Mucosa of descending colon (tissue), 3 donors: ENCODE data around the gene NIPBL. TPM values are rescaled to one million over a fixed set of nuclear protein-coding genes. Genes with fewer than 3 reads are reported as not detected.

ENCODE experiments used
- ATAC-seq: fragments of 200-7000 bp; cut with Tn5 transposase; one replicate; pipeline ENCODE4 v1.9.1; 2020; ENCODE audit warnings: mild to moderate bottlenecking, moderate library complexity
- DNase-seq, 3 donors: peaks; one replicate each; pipeline ENCODE4 v3.0.0-alpha.2; 2020
- H3K36me3 ChIP-seq: fragments of 200-600 bp; one replicate; pipeline ENCODE4 v1.8.0; 2021; ENCODE audit warnings: low read depth, mild to moderate bottlenecking
- H3K4me1 ChIP-seq: fragments of 200-600 bp; one replicate; pipeline ENCODE4 v1.8.0; 2021; ENCODE audit warnings: low read depth, mild to moderate bottlenecking
- H3K4me3 ChIP-seq: fragments of 200-600 bp; one replicate; pipeline ENCODE4 v1.8.0; 2021; ENCODE audit warnings: mild to moderate bottlenecking
- H3K9me3 ChIP-seq: fragments of 200-600 bp; one replicate; pipeline ENCODE4 v1.8.0; 2021; ENCODE audit warnings: mild to moderate bottlenecking
- CTCF ChIP-seq: fragments of 200-600 bp; IDR thresholded peaks from one replicate; pipeline ENCODE4 v1.8.0; 2022; ENCODE audit warnings: antibody characterized with exemption, mild to moderate bottlenecking
- intact Hi-C, 2 donors: fragments of 100-400 bp; cut with DNase I in 1 of 2; cut with micrococcal nuclease in 1 of 2; formaldehyde crosslinking; loops; one replicate each; pipeline versions ENCODE4 v1.11.0 to v1.11.1; 2022; cut with DNase I, micrococcal nuclease
- total RNA-seq, 3 donors: library from RNA; stranded (reverse); fragmentation: NEBNext Ultra II Directional in 2 of 3; extraction: Animal tissue kit (Norgen Biotek cat#: 25700) in 2 of 3; gene quantifications; one replicate each; pipeline versions ENCODE4 v1.2.1 to v1.2.4, GENCODE V29; 2021 to 2023
- donor health status: DM: no; HTN: no; CAD: no; lungs with moderate emphysema.
- donor health status: DM: no; HTN: no; CAD: no.
- donor health status: DM: no; HTN: yes; CAD: no.

NIPBL gene
- total RNA-seq, 3 donors from 2014 or later: 50.4 to 80.8 (median 77.2) TPM

- TF ChIP-seq CTCF: no peak
- intact Hi-C loops: no loop called here
- DNase-seq: peak; percentile 69 to 82 (median 81)
- no peaks in the 10 kb centered on the region for H3K36me3 ChIP-seq
- no peaks in the 10 kb centered on the region for H3K9me3 ChIP-seq
- peak; percentile 63 for ATAC-seq
- peaks cover 22% of the 10 kb centered on the region for H3K4me1 ChIP-seq
- H3K4me3 ChIP-seq: peak overlapping the region; percentile 81
Measured at GRCh38 chr5:36876965-36877666, 547 bp downstream of the NIPBL start.

- TF ChIP-seq CTCF: no peak
- DNase-seq: peak in 1 of 3 donors; percentile 17
- no peaks in the 10 kb centered on the region for H3K9me3 ChIP-seq
- intact Hi-C loops: no loop called here
- H3K36me3 ChIP-seq: no peaks in the 10 kb centered on the region
- H3K4me1 ChIP-seq: peaks cover 22% of the 10 kb centered on the region
- H3K4me3 ChIP-seq: peak overlapping the region; percentile 81
- ATAC-seq: no peak
Measured at GRCh38 chr5:36877667-36878391, 1.3 kb downstream of the NIPBL start.

GRCh38 chr5:36878392-36879082, 2.0 kb downstream of the NIPBL start:
- DNase-seq: peak in 1 of 3 donors; percentile 16
- peaks cover 22% of the 10 kb centered on the region for H3K4me1 ChIP-seq
- H3K36me3 ChIP-seq: no peaks in the 10 kb centered on the region
- no peak for TF ChIP-seq CTCF
- ATAC-seq: no peak
- H3K4me3 ChIP-seq: no peak overlapping the region
- H3K9me3 ChIP-seq: no peaks in the 10 kb centered on the region
- intact Hi-C loops: no loop called here

- intact Hi-C loops: loop anchor here in 1 of 2 donors (10.0 kb wide), 1 partner anchor 65 kb away; no protein-coding TSS in a partner anchor
- H3K4me1 ChIP-seq: peaks cover 22% of the 10 kb centered on the region
- TF ChIP-seq CTCF: no peak
Measured at GRCh38 chr5:36879274-36880033, 2.9 kb downstream of the NIPBL start.

GRCh38 chr5:36880761-36881160, 4.2 kb downstream of the NIPBL start:
- intact Hi-C loops: loop anchor here in 1 of 2 donors (10.0 kb wide), 1 partner anchor 64 kb away; no protein-coding TSS in a partner anchor
- Histone ChIP-seq H3K36me3 (no peaks in the 10 kb centered on the region), H3K4me1 (peaks cover 22% of the 10 kb centered on the region), H3K9me3 (no peaks in the 10 kb centered on the region), H3K4me3 (no peak overlapping the region)
- DNase-seq: no peak
- no peak for TF ChIP-seq CTCF
- no peak for ATAC-seq

More at GRCh38 chr5:36879274-36880033, 2.9 kb downstream of the NIPBL start:
- Histone ChIP-seq H3K4me3 (no peak overlapping the region), H3K9me3 (no peaks in the 10 kb centered on the region), H3K36me3 (no peaks in the 10 kb centered on the region)
- ATAC-seq: no peak
- no peak for DNase-seq
